ENCODE data around the gene CFAP54.

CFAP54 gene

DNA sequence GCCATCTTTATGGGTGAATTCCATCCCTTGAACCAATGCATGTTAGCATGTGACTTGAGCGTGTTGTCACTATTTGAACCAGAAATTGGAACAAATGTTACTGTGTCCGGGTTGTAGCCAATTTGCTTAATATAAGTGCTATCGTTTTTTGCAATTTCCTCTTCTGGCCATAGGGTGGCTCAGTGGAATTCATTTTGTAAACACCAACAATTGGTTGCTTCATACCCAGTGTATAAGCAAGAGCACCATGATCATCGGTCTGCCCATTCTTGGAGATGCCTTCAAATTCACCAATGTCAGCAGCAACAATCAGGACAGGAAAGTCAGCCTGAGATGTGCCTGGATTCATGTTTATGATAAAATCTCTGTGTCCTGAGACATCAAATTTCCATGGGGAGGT is 412.7 kb downstream of the CFAP54 start:
- DNase-seq: no peak

DNA sequence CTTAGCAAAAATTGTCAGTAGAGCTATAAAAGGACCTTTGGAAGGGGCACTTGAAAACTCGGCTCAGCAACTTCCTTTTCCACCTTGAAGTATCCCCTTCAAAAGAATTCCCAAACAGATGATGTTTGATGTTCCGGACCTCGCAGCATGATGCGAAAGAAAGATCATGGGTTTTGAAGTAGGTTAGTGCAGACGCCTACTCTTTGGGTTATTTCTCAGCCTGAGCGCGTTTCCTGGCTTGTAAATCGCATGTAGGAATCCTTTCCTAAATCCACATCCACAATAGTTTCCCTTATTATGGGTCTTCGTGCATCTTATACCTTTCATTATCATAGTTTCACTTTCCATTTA is 417.1 kb downstream of the CFAP54 start:
- DNase-seq: no peak

DNA sequence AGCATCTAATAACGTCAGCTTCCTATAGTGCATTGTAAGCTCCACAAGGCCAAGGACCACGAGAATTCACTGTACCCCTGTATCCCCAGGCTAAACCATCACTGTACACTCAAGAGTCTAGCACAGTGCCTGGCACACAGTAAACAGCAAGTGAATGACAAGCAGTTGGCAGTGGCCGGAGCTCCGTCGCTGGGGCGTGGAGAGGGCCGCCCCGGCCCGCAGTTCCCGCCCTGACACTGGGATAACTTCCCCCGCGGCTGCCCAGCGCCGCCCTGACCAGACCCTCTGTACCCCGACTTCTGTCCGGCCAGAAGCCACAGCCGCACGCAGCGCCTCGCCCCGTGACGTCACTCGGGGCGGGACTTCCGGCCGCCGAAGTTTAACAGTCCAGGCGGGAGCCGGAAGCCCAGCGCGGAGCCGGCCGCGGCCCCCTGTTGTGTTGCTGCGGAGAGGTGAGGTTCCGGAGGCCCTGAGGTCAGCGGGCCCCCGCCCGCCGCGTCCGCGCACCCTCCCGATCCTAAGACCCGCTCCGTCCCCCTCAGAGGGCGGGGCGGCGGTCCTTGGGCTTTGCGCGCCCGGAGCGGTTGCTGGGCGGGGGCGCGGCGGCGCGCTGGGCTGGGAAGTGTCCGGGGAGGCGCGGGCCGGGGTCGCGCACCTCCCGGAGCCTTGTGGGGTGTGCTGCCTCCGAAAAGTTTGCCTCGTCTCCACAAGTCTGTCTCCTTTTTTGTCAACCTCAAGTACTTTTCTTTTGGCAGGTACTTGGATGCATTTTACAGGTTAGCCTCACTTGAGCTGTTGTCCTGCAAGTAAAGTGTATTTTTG is 417.7 kb downstream of the CFAP54 start, which contains the start of gene NEDD1:
NEDD1 (plus strand) TSS at position 409 of the 822 bp plus-strand sequence. CDS start 2,503 bp downstream, outside the sequence.
- DNase-seq: peak; percentile 65

DNA sequence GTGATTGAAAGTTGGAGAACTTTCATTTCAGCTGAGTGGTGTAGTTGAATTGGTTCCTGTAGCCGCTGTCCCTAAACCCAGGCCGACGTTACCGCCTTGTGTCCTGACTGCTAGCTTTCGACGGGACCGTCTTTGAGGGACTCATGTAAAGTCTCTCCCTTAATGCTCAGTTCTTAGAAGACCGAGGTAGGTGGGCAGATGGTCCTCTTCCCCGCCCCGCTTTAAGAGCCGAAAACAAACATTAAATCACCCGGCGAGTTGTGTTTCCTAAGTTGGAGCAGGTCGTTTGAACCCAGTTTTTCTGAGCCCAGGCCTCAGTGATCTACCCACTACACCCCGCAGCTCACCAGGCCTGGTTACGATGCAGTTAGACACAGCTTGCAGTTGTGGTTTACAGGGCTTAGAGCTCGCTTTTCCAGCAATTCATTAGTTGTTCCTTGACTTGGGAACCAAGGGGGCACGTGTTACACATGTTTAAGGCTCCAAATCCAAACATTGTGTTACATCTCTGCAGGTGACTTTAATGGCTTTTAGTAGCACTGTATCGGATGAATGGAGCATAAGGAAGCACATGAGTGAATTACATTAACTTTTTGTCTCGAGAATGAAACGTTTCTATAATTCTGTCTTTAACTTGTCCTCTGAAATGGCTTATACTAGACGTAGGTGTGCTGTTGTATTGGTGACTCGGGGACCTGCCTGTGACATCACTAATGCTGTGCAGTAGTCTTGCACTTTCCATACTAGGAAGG is 418.5 kb downstream of the CFAP54 start:
- no peak for DNase-seq

DNA sequence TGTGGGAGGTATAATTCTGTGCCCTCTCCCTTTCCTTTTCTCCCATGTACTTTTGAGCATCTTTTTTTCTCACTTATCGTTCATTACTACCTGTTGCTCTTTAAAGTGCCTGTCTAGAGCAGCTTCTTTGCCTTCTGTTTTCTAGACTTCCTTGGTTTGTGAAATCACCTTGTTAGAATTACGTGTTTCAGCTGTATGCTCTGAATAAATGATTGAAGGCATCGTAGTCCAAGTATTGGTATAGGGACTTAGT is 419.0 kb downstream of the CFAP54 start:
- no peak for DNase-seq

DNA sequence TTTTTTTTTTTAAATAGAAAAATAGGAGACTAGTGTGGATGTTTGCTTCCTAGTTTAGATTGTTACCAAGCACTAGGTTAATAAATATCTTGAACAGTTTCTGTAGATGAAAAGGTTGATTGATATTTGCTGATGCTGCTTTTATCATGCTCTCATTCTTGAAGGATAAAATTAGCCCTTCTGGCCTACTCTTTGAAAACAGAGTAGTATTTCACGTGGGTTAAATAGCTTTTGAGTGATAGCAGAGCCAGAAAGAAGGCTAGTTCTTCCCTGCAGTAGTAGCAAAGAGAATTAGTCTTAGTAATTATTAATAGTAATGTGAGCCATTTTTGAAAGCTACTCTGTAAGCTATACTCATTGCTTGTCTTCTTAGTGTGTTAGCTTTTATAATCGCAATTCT is 422.9 kb downstream of the CFAP54 start:
- DNase-seq: no peak

DNA sequence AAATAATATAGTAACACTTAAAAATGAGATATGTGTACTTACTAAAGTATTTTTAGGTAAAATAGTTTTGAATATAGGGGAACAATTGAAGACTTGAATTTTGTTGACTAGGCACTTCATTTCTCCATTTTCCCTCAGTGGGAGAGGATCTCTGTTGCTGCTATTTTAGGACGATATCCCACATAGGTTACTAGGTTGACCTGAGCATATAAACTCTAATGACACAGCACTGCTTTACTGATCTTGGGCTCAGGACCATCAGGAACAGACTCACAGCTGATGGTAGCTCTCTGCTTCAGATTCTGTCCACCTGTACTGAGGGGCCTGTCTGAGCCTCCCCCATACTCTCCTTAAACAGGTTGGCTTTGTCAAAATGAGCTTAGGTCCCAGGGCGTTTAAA is 423.6 kb downstream of the CFAP54 start:
- no peak for DNase-seq

DNA sequence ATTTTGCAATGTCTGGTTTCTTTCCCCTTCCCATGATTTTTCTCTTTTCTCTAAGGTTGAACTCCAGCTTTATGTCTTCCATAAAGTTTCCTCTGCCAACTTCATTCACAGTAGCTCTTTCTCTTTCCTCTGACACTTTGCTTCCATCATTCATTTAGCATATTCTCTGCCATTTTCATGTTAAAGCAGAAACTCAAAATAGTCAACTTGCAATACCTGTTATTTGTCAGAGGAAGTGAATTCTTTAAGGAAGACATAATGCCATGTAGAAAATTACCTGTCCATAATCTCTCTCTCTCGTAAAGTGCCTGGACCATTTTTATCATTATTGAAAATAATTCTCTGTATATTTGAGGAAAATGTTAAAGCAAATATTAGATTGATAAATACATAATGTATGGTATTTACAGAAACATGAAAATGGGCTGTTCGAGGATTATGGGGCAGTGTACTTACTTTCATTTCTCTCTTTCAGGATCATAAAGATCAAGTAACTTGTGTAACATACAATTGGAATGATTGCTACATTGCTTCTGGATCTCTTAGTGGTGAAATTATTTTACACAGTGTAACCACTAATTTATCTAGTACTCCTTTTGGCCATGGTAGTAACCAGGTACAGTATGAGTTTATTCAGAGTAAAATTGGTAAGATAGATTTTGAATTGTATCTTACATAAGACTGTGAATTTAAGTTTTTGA is 430.3 kb downstream of the CFAP54 start:
- DNase-seq: no peak

Data from NCI-H2107 (cell line).